ENCODE results near the gene ATP12A.

Gene ATP12A

DNA sequence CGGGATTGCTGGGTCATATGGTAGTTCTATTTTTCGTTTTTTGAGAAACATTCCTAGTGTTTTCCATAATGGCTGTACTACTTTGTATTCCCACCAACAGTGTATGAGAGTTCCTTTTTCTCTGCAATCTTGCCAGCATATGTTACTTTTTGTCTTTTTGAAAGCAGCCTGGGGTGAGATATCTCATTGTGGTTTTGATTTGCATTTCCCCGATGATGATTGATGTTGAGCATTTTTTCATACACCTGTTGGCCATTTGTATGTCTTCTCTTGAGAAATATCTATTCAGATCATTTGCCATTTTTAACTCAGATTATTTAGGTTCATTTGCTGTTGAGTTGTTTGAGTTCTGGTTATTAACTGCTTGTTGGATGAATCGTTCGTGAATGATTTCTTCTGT lies 18.5 kb upstream of the ATP12A start:
- TF ChIP-seq, protein P1, sequence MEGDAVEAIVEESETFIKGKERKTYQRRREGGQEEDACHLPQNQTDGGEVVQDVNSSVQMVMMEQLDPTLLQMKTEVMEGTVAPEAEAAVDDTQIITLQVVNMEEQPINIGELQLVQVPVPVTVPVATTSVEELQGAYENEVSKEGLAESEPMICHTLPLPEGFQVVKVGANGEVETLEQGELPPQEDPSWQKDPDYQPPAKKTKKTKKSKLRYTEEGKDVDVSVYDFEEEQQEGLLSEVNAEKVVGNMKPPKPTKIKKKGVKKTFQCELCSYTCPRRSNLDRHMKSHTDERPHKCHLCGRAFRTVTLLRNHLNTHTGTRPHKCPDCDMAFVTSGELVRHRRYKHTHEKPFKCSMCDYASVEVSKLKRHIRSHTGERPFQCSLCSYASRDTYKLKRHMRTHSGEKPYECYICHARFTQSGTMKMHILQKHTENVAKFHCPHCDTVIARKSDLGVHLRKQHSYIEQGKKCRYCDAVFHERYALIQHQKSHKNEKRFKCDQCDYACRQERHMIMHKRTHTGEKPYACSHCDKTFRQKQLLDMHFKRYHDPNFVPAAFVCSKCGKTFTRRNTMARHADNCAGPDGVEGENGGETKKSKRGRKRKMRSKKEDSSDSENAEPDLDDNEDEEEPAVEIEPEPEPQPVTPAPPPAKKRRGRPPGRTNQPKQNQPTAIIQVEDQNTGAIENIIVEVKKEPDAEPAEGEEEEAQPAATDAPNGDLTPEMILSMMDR (IDR thresholded peaks at IDR 0.05; ENCODE audit: control extremely low read depth, extremely low read depth, low read depth, missing control alignments), result no peak
- ChIA-PET CTCF (interaction anchor here (0.8 kb wide), 1 partner anchor 33 kb away, joined by 3 read pairs; no protein-coding TSS in a partner anchor), POLR2A (no interaction called here)
- no peak for DNase-seq (ENCODE audit: extremely low spot score)

- TF ChIP-seq, protein P1 (IDR thresholded peaks at IDR 0.05; ENCODE audit: control extremely low read depth, extremely low read depth, low read depth, missing control alignments), result no peak
- DNase-seq (ENCODE audit: extremely low spot score), result no peak
- ChIA-PET POLR2A (no interaction called here), CTCF (interaction anchor here (0.8 to 1.3 kb wide), 2 partner anchors 32 to 82 kb away, joined by 3 to 6 read pairs; no protein-coding TSS in a partner anchor)
These were observed 17.8 kb upstream of the ATP12A start for GRCh38 chr13:24662195-24663088.

DNA sequence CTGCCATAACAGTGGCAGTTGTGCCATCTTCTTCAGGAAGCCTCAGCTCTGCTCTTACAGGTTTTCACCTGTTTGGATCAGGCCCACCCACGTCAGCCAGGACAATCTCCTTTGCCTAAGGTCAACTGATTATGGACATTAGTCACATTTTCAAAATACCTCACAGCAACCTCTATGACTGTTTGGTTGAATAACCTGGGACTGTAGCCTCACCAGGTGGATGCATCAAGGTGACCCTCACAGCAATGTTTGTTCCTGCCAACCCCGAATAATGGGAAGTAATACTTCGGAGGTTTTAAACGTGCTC lies 17.2 kb upstream of the ATP12A start:
- ChIA-PET CTCF (interaction anchor here (1.1 to 1.3 kb wide), 2 partner anchors 22 to 83 kb away, joined by 3 to 6 read pairs; no protein-coding TSS in a partner anchor), POLR2A (no interaction called here)
- no peak for DNase-seq (ENCODE audit: extremely low spot score)
- TF ChIP-seq, protein P1 (IDR thresholded peaks at IDR 0.05; ENCODE audit: control extremely low read depth, extremely low read depth, low read depth, missing control alignments), result no peak

GRCh38 chr13:24663586-24663985 lies 16.6 kb upstream of the ATP12A start:
- POLR2A ChIA-PET, result no interaction called here
- CTCF ChIA-PET, result interaction anchor here (1.1 to 1.3 kb wide), 2 partner anchors 21 to 83 kb away, joined by 3 to 6 read pairs; no protein-coding TSS in a partner anchor
- TF ChIP-seq, protein P1 (IDR thresholded peaks at IDR 0.05; ENCODE audit: control extremely low read depth, extremely low read depth, low read depth, missing control alignments), result no peak
- no peak for DNase-seq (ENCODE audit: extremely low spot score)

DNA sequence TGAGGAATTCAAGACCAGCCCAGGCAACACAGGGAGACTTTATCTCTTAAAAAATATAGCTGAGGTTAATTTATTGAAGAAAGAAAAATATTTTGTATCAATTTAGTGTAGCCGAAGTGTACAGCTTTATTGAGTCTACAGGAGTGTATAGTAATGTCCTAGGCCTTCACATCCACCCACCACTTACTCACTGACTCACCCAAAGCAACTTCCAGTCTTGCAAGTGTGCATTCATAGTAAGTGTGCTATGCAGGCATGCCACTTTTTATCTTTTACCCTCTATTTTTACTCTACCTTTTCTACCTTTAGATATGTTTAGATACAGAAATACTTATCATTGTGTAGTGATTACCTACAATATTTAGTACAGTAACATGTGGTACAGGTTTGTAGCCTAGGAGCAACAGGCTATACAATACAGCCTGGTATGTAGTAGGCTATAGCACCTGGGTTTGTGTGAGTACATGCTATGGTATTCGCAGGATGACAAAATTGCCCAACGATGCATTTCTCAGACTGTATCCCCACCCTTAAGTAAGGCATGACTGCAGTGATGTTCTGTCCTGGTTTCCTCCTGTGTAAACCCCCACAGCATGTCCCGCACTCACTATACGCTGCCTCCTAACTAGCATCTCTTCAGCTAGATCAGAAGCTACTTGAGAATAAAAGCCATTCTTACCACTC lies 15.3 kb upstream of the ATP12A start:
- POLR2A ChIA-PET, result no interaction called here
- DNase-seq (ENCODE audit: extremely low spot score), result no peak
- TF ChIP-seq, protein P1 (IDR thresholded peaks at IDR 0.05; ENCODE audit: control extremely low read depth, extremely low read depth, low read depth, missing control alignments), result no peak
- CTCF ChIA-PET, result interaction anchor here (1.0 to 3.2 kb wide), 3 partner anchors 16 to 85 kb away, joined by 3 to 11 read pairs (median 3); no protein-coding TSS in a partner anchor

DNA sequence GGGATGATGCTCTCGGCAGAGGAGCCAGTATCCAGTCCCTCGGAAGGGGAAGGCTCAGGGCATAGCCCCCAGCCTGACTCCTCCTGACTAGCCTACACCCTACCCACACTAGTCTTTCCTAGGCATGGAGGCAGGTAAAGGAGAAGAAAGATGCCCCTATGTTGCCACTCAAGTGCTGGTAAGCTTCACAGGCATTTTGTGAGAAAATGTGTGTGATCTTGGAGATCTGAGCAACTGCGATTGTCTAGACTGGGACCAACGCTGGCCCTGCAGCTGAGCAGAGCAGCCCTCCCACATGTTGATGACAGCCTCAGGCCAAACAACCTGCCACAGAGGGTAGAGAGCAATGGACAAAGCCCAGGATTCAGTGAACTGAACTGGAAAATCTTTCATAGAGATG lies 11.7 kb upstream of the ATP12A start:
- ChIA-PET CTCF (interaction anchor here (1.4 to 1.6 kb wide), 2 partner anchors 26 to 327 kb away, joined by 4 to 5 read pairs; no protein-coding TSS in a partner anchor), POLR2A (no interaction called here)
- DNase-seq (ENCODE audit: extremely low spot score), result no peak
- TF ChIP-seq, protein P1 (IDR thresholded peaks at IDR 0.05; ENCODE audit: control extremely low read depth, extremely low read depth, low read depth, missing control alignments), result no peak
